GM19328 (cell line): Measurements from ENCODE around the gene IRF2BP2.

Experiments used
- ATAC-seq: cut with Tn5 transposase; IDR thresholded peaks from one replicate; pipeline ENCODE4 v1.9.1; 2021; ENCODE audit warnings: mild to moderate bottlenecking, moderate library complexity; ENCODE audit not compliant: unreplicated experiment

IRF2BP2 gene

GRCh38 chr1:234614081-234614489 is 4.1 kb upstream of the IRF2BP2 start:
- no peak for ATAC-seq

- ATAC-seq: no peak
Observed at GRCh38 chr1:234613128-234613875, 3.3 kb upstream of the IRF2BP2 start.

GRCh38 chr1:234612352-234613127 is 2.6 kb upstream of the IRF2BP2 start:
- peak; percentile 27 for ATAC-seq

- no peak for ATAC-seq
Observed at GRCh38 chr1:234611847-234612351, 1.9 kb upstream of the IRF2BP2 start.

- ATAC-seq: peak; percentile 21
Observed at GRCh38 chr1:234611225-234611846, 1.4 kb upstream of the IRF2BP2 start.

GRCh38 chr1:234610666-234611224 is 767 bp upstream of the IRF2BP2 start:
- peak; percentile 34 for ATAC-seq

- no peak for ATAC-seq
Observed at GRCh38 chr1:234609691-234610042, 311 bp downstream of the IRF2BP2 start.

DNA sequence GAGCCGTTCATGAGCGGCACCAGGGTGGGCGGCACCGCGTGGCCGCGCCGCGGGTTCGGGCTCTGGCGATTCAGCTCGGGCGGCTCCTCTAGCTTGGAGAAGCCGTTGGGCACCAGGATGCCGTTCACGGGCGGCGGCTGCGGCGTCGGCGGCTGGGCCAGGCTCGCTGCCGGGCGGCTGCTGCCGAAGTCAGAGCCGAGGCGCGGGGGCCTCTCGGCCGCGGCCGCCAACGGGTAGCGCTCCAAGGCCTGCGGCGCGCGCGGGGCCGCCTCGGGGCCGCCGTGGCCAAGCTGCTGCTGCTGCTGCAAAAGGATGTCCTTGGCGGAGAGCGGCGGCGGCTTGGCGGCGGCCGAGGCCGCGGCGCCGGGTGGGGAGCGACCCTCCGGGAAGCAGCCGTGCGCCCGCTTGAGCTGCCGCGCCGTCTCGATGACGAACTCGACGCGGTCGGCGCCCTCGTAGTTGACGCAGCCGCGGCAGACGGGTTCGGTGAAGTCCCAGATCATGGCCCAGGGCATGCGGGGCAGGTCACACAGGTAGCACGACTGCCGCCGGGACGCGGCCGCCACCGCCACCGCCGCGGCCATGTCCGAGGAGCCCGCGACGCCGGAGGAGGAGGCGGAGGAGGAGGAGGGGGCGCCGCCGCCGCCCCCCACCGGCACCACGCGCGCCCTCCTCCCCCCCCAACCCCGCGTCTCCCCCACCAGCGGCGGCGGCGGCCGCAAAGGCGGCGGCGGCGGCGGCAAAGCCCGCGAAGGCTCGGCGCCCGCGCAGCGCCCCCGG is 877 bp downstream of the IRF2BP2 start:
- no peak for ATAC-seq

DNA sequence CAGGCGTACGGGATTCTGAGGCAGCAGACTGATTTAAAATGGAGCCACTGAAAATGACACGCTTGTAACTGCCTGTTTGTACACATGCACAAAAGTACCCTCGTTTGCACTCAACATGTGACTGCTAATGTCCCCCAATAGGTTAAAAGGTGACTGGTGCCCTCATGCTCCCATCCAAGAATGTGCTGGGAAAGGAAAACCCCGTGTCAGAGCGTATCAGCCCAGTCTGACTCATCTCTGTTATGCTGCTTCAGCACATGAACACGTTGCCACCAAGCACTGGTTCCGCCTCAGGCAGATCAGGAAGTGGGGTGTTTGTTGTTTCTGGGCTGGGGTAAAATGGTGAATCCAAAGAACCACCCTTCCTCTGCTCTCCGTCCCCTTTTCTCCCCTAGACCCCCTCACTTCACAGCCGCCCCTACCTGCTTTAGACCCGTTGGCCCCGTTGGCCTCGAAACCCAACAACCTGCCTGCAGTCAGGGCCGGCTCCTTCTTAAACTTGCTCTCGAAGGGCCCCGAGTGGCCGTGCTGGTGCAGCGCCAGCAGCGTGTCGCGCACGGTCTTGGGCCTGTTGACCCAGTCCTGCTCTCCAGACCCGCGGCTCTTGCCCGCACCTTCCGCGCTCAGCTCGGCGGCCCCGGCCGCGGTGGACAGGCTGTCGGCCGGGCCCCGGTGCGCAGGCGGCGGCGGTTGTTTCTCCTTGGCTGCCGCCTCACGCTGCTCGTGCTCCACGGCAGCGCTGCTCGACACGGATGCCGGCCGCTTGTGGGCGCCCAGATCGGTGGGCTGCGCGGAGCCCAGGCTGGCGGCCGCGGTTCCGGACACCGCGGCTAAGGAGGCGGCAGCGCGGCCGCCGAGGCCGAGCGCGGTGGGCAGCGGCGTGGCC is 1.7 kb downstream of the IRF2BP2 start:
- no peak for ATAC-seq

GRCh38 chr1:234607109-234608024 is 2.6 kb downstream of the IRF2BP2 start:
- no peak for ATAC-seq

DNA sequence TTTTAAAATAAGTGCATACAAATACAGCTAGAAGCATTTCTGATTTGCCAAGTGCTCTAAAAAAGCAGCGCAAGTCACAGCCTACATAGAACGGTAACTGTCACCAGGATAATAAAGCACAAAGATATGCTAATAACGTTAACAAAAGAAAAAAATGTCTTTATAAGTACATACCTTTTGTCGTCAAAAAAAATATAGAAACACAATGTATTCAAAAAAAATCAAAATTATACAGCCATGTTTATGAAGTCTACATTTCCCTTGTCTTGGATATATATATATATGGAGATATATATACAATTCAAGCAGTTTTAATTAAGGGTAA is 3.2 kb downstream of the IRF2BP2 start:
- no peak for ATAC-seq

- ATAC-seq: no peak
Observed at GRCh38 chr1:234605983-234606783, 3.8 kb downstream of the IRF2BP2 start.

DNA sequence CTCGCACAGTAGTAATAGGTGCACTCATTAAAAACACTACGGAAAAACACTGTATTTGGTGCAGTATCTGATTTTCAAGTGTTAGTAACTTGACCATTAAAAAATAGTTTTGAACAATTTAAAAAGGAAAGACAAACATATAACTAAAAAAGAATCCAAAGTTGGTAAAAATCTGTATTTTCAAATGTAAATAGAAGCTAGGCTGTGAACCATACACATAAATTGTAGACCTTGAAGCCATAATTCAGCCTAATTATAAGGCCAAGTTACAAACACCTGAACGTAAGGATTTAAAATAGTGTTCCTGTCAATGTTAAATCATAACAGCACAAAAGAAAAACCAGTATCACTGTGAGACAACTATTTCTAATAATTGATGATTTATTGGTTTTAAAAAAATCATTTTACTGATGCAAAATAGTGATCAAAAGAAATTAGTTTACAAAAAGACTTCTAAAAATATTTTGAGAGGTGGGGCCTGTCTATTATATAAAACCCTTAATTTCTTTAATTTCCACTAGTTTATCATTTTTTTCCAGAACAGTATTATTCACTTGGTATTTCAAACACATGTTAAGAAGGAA is 4.5 kb downstream of the IRF2BP2 start:
- ATAC-seq: no peak

DNA sequence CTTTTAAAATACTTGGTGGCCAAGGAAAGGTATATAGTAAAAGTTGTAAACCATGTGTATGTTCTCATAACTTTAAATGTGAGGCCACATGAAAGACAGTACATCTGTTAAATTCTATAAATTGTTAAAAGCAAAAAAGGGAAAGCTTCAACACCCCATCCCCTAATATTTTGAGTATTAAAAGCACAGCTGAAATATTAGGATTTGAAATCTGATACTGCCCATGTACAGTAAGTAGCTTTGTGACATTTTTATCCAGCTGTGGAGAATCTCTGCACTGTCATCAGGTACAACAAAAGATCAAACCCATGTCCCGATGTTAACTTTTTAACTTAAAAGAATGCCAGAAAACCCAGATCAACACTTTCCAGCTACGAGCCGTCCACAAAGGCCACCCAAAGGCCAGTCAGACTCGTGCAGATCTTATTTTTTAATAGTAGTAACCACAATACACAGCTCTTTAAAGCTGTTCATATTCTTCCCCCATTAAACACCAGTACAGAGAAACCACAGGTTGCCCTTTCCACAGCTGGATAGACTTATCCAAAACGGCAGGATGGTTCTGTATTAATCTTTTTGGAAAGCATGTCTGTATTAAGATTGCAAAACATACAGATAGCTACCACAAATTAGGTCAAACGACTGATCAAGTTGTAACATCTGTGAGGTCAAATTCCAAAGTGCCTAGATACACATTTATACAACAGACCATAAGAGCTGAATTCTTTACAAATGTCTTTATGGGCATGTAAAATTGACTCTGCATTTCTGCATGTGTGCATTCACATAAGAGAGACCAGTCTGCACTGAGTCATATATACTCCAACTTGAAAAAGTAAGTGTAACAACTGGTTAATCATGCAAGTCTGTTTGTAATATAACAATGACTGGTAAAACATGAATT is 5.2 kb downstream of the IRF2BP2 start:
- ATAC-seq: no peak

DNA sequence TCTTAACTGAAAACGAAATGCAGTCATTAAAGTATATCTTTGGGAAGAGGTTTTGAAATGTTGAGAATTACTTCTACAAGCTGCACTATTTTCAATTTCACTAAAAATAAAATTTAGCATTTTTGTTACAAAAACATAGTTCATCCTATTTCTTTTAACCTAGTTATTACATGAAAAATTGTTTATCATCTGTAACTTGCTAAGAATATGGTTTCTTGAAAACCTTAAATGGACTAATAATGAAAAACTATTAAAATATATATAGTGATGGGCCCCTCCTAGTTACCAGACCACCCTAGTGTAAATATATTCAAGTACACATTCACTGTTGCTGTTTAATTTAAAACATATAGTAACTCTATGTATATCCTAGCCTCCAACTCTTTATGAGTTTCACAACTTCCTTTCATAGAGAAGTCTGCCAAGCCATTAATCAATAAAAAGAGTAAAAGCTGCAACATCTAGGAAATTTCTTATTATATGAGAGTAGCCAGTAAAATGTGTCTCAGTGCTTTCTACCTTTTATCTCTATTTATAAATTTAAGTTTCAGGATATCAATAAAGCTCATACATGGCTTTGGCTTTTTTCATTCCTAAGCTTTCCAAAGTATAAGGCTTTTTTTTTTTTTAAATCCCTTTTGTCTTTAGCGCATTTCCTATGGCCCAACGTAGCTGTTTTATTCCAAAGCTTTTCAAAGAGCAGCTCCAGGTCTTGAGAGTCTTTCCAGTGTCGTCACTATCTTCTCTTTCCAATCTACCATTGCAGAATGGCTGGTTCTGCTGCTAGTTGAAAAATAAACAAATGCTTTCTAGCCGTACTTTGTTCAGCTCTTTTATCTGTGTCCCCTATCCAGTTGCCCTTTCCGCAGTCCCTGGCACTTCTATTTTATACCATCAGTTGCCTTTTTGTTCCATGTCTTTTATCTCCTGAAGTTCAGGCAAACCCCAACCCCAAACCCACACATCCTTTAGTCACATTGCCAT is 6.5 kb downstream of the IRF2BP2 start:
- no peak for ATAC-seq
